ENCODE results near the gene OLFM2.
"Not testable (repeated sequence)": the region's sequence is repeated elsewhere in the genome, so short reads cannot be mapped to it uniquely, and the experiment has no call there.

The OLFM2 gene

DNA sequence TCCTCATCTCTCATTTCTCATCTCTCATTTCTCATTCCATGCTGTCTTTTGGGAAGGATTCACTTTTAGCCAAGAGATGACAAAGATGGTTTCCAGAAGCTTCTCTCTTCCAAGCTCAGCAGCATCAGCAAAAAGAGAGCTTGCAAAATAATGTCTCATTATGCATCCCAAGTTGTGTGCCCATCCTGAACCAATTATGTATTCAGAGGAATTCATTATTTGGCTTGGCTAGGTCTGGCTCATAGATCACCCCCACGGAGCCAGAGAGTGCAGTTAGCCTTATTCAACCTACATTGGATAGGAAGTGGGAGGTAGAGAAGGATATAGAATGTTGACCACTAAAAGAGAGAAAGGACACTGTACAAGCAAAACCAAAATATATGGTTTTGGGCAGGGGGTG is 5.4 kb upstream of the OLFM2 start:
- DNase-seq (ENCODE audit: low read depth): no peak

GRCh38 chr19:9941231-9941630 is 4.9 kb upstream of the OLFM2 start:
- DNase-seq (ENCODE audit: low read depth): no peak

DNA sequence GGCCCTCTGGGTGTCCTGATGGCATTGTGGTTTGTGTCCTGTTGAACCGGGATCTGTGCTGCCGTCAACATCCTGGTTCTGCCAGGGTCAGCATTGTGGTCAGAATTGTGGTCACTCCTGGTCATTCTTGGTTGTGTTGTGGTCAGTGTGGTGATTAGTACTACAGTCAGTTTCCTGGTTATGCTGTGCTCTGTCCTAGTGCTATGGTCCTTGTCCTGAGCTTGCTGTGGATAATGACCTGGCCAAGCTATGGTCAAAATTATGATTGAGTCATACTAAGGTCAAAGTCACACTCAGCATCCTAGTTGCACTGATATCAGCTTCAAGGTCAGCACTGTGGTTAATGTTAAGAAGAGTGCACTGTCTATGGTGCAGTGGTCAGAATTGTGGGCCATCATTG is 4.5 kb upstream of the OLFM2 start:
- no peak for DNase-seq (ENCODE audit: low read depth)

GRCh38 chr19:9939301-9939913 is 3.1 kb upstream of the OLFM2 start:
- DNase-seq (ENCODE audit: low read depth): no peak

DNA sequence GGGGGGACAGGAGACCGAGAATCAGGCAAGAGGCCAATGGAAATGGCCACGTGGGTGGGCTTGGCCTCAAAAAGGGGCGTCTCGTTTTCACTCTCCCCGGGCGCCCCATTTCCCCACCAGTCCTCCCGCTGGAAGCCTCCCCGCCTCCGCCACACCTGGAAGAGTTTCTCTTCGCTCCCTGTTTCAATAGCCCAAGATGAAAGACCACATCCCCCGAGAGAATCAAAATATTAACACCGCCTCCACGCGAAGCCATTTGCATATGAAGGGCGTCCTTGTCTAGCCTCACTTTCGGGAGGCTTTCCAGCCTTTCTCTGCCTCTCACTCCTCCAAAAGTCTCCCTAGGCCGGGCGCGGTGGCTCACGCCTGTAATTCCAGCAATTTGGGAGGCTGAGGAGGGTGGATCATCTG is 691 bp upstream of the OLFM2 start:
- no peak for DNase-seq (ENCODE audit: low read depth)

- DNase-seq (ENCODE audit: low read depth): no peak
Observed at GRCh38 chr19:9935506-9936325, 599 bp downstream of the OLFM2 start.

GRCh38 chr19:9934132-9934950 is 2.0 kb downstream of the OLFM2 start:
- DNase-seq (ENCODE audit: low read depth): peak; percentile 81

GRCh38 chr19:9932835-9933234 is 3.5 kb downstream of the OLFM2 start:
- DNase-seq (ENCODE audit: low read depth): no peak

DNA sequence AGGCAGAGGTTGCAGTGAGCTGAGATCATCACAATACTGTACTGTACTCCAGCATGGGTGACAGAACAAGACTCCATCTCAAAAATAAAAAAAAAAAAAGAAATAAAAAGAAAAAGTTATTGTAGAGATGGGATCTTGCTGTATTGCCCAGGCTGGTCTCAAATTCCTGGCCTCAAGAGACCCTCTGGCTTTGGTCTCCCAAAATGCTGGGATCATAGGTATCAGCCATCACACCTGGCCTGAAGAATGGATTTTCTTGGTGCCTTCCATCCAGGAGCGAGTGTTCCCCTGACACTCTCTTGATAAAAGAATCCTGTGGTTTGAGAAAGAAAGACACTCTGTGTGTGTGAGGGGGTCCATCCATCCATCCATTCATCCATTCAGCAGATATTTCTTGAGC is 4.7 kb downstream of the OLFM2 start:
- DNase-seq (ENCODE audit: low read depth): no peak

- DNase-seq (ENCODE audit: low read depth): no peak
Observed at GRCh38 chr19:9923440-9923839, 12.9 kb downstream of the OLFM2 start.

DNA sequence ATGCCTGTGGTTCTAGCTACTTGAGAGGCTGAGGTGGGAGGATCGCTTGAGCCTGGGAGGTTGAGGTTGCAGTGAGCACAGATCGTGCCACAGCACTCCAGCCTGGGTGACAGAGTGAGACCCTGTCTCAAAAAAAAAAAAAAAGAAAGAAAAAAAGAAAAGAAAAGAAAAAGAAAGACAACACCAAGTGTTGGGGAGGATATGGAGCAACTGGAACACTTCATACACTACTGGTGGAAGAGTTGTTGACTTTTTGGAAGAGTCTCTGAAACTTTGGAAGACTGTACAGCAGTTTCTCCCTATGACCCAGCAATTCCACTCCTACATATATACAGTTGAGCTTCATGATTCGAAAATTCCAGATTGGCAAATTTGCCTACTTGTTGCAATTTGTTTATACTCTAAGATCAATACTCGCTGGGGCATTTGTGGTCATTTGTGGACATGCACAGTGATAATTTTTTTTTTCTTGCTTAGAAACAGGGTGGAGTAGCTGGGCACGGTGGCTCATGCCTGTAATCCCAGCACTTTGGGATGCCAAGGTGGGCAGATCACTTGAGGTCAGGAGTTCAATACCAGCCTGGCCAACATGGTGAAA is 13.4 kb downstream of the OLFM2 start:
- not testable (repeated sequence) for DNase-seq (ENCODE audit: low read depth)

GRCh38 chr19:9917321-9917720 is 19.0 kb downstream of the OLFM2 start:
- no peak for DNase-seq (ENCODE audit: low read depth)

DNA sequence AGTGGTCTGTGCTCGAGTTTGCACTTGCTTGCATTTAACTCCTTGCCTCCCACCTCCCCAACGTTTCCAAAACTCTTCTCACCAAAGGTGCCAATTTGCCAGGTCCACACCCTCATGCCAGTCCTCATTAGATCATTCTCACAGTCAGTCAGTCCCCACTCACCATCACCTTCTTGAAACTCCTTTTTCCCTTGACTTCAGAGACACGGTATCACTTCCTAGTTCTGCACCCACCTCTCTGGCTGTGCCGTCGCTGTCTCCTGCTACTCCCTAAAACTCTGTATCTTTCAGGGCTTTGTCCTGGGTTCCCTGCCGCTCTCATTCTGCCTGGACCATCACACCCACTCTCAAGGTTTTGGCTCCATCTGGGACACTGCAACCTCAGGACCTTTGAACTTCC is 19.6 kb downstream of the OLFM2 start:
- no peak for DNase-seq (ENCODE audit: low read depth)

GRCh38 chr19:9914315-9915207 is 21.8 kb downstream of the OLFM2 start:
- DNase-seq (ENCODE audit: low read depth): peak; percentile 56

DNA sequence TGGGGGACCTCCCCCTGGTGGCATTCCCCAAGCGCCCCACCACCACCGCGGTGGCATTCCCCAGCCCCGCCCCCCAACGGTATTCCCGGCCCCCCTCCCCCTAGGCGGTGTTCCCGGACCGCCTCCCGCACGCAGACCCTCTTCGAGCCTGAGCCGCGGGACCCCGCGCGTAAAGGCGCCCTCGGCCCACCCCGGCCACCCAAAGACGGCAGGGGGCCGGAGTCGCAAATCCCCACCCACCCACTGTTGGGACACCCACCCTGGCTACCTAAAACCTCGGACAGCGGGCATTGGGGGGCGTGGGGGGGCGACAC is 22.4 kb downstream of the OLFM2 start:
- no peak for DNase-seq (ENCODE audit: low read depth)

DNA sequence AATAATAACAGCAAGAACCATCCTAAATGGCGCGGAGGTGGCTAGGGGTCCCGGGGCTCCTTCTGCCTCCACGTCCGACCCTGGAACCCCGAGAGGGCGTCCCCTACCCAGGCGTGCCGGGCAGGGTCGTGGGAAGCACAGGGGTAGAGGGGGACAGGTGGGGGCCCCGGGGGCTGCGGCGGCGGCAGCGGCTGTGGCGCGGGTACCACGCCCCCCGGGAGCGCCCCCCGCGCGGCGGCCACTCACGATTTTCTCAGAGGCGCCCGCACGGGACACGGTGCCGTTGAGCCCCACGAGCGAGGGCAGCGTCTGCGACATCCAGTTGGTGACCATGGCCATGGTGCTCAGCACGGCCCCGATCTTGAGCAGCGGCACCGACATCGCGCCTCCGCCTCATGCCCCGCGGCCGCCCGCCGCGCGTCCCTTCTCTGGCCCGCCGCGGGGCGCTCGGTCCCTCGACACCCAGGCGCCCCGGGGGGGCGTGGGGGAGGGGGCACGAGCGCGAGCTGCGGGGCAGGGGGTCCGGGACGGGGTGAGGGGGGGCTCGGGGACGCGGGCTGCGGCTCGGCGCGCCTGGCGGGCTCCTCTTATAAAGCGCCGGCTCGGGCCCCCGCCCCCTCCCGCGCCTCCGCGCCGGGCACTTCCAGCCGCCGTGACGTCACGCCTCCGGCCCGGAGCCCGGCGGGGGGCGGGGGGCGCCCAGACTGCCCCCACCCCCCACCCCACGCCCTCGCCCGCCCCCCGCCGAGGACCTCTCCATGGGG is 22.9 kb downstream of the OLFM2 start:
- no peak for DNase-seq (ENCODE audit: low read depth)

GRCh38 chr19:9912551-9913236 is 23.6 kb downstream of the OLFM2 start:
- no peak for DNase-seq (ENCODE audit: low read depth)

DNA sequence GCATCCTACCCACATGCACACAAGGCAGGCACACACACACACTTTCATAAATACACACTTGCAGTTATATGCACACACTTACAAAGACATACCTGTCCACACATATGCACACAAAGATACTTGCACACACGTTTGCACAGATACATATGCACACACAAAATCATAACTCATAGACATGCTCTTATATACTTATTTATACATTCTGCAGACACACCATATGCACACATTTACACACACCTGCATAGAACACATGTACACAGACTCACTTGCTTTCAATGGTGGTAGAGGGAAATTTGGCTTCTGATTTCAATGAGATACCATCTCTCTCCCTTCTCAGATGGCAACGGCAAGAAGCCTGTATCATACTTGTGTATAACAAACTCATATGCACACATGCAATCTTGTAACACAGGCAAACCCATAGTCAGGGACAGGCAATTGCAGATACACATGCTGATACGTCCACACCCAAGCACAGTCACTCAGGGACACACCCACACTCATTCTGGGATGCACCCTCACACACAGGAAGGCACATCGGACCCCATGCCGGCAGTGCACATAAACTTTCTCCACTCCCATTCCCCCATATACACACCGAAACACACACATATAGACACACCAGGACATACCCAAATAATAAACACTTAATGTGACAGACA is 24.7 kb downstream of the OLFM2 start:
- DNase-seq (ENCODE audit: low read depth): no peak

GRCh38 chr19:9910625-9911024 is 25.7 kb downstream of the OLFM2 start:
- no peak for DNase-seq (ENCODE audit: low read depth)

DNA sequence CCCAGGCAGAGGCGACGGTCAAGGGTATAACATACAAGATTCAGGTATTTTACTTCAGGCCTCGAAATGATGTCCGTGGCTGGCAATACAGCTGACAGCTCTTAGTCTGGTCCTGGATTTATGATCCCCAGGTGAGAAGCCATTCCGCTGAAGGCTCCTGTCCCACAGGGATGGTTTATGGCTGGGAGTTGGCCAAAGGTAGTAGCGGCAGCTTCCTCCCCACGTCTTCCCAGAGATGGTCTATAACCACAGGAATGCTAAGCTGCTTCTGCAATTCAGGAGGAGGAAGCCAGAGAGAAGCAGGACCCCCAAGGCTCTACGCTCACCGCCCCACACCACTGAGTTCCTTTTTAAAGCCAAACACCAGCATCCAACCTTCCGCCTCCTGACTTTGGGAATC is 27.1 kb downstream of the OLFM2 start:
- no peak for DNase-seq (ENCODE audit: low read depth)

Data from stimulated activated CD8-positive, alpha-beta memory T cell treated with anti-CD3 and anti-CD28 coated beads, Interleukin-7, amount 100 ng/mL, for 24 hours (primary cell).